Measurements from ENCODE around the gene NEURL1. TPM values are rescaled to one million over a fixed set of nuclear protein-coding genes. Genes with fewer than 3 reads are reported as not detected.

The NEURL1 gene
- total RNA-seq, 2 donors from 2014 or later: 0.37 to 0.38 TPM

DNA sequence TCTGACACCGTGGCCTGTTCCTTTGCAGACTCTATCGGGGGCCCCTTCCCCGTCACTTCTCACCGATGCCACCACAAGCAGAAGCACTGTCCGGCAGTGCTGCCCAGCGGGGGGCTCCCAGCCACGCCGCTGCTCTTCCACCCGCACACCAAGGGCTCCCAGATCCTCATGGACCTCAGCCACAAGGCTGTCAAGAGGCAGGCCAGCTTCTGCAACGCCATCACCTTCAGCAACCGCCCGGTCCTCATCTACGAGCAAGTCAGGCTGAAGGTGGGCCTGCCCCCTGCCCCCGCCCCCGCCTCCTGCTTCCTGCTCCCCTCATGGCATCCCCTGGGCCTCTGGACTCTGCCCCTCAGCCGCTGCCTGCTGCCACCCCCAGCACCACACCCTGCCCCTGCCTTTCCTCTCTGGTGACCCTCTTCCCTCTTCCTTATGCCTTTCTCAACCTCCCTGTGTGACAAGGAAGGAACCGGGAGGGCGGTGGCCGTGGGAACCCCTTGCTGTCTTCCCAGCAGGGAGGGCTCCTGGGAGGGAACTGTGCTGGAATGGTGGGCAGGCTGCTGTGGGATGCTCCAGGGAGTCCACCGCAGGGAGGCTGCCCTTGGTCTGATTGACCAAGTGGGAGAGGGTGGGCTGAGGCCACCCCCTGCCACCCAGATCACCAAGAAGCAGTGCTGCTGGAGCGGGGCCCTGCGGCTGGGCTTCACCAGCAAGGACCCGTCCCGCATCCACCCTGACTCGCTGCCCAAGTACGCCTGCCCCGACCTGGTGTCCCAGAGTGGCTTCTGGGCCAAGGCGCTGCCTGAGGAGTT, 77.5 kb downstream of the NEURL1 start:
- H3K9me3 ChIP-seq (ENCODE audit: control insufficient read depth, low read length): no peaks in the 10 kb centered on the region
- H3K9ac ChIP-seq (ENCODE audit: extremely low read depth, low read length, poor library complexity, severe bottlenecking): no peak overlapping the region
- no peak for TF ChIP-seq CTCF (conservative IDR thresholded peaks at IDR 0.05)
- Mint-ChIP-seq H3K4me1 (peaks cover under 1% of the 10 kb centered on the region), H3K4me3 (no peak overlapping the region), H3K27me3 (ENCODE audit: insufficient read depth) (peaks cover 6% of the 10 kb centered on the region), H3K9me3 (no peaks in the 10 kb centered on the region), H3K27ac (no peak overlapping the region), H3K36me3 (ENCODE audit: low read depth) (no peaks in the 10 kb centered on the region)
- no peak overlapping the region for H3K27ac ChIP-seq (ENCODE audit: low read depth, low read length)
- no peaks in the 10 kb centered on the region for H3K27me3 ChIP-seq (ENCODE audit: control insufficient read depth, insufficient read depth, low read length, poor library complexity, severe bottlenecking)
- WGBS, 2 experiments (ENCODE audit: insufficient coverage in 1 of 2, insufficient read length in 1 of 2): 94 to 96% methylated on average over 9 to 28 of the region's 28 CpGs
- H3K4me1 ChIP-seq (ENCODE audit: control insufficient read depth, insufficient read depth, low read length): no peaks in the 10 kb centered on the region
- no peaks in the 10 kb centered on the region for H3K36me3 ChIP-seq (ENCODE audit: control insufficient read depth, insufficient read depth, low read length)
- DNase-seq: no peak
- H3K4me3 ChIP-seq (ENCODE audit: low read length): no peak overlapping the region

GRCh38 chr10:103571656-103571975, 78.1 kb downstream of the NEURL1 start:
- Mint-ChIP-seq H3K36me3 (ENCODE audit: low read depth) (no peaks in the 10 kb centered on the region), H3K4me1 (peaks cover 6% of the 10 kb centered on the region), H3K9me3 (no peaks in the 10 kb centered on the region), H3K27me3 (ENCODE audit: insufficient read depth) (peaks cover 6% of the 10 kb centered on the region), H3K27ac (no peak overlapping the region), H3K4me3 (no peak overlapping the region)
- TF ChIP-seq CTCF (conservative IDR thresholded peaks at IDR 0.05): no peak
- no peak overlapping the region for H3K27ac ChIP-seq (ENCODE audit: low read depth, low read length)
- DNase-seq: no peak
- H3K36me3 ChIP-seq (ENCODE audit: control insufficient read depth, insufficient read depth, low read length): no peaks in the 10 kb centered on the region
- no peak overlapping the region for H3K9ac ChIP-seq (ENCODE audit: extremely low read depth, low read length, poor library complexity, severe bottlenecking)
- H3K4me3 ChIP-seq (ENCODE audit: low read length): no peak overlapping the region
- H3K9me3 ChIP-seq (ENCODE audit: control insufficient read depth, low read length): no peaks in the 10 kb centered on the region
- H3K4me1 ChIP-seq (ENCODE audit: control insufficient read depth, insufficient read depth, low read length): no peaks in the 10 kb centered on the region
- 93 to 98% methylated on average over 18 of the region's 18 CpGs for WGBS, 2 experiments (ENCODE audit: insufficient coverage in 1 of 2, insufficient read length in 1 of 2)
- no peaks in the 10 kb centered on the region for H3K27me3 ChIP-seq (ENCODE audit: control insufficient read depth, insufficient read depth, low read length, poor library complexity, severe bottlenecking)

GRCh38 chr10:103572347-103573204, 79.1 kb downstream of the NEURL1 start:
- Mint-ChIP-seq H3K36me3 (ENCODE audit: low read depth) (no peaks in the 10 kb centered on the region), H3K4me1 (peaks cover 11% of the 10 kb centered on the region), H3K9me3 (no peaks in the 10 kb centered on the region), H3K4me3 (no peak overlapping the region), H3K27ac (peak overlapping the region; percentile 21), H3K27me3 (ENCODE audit: insufficient read depth) (peaks cover 6% of the 10 kb centered on the region)
- TF ChIP-seq CTCF (conservative IDR thresholded peaks at IDR 0.05): no peak
- H3K4me1 ChIP-seq (ENCODE audit: control insufficient read depth, insufficient read depth, low read length): no peaks in the 10 kb centered on the region
- H3K4me3 ChIP-seq (ENCODE audit: low read length): no peak overlapping the region
- 90 to 91% methylated on average over 7 to 10 of the region's 10 CpGs for WGBS, 2 experiments (ENCODE audit: insufficient coverage in 1 of 2, insufficient read length in 1 of 2)
- no peaks in the 10 kb centered on the region for H3K36me3 ChIP-seq (ENCODE audit: control insufficient read depth, insufficient read depth, low read length)
- H3K27ac ChIP-seq (ENCODE audit: low read depth, low read length): no peak overlapping the region
- no peak for DNase-seq
- H3K9ac ChIP-seq (ENCODE audit: extremely low read depth, low read length, poor library complexity, severe bottlenecking): no peak overlapping the region
- no peaks in the 10 kb centered on the region for H3K9me3 ChIP-seq (ENCODE audit: control insufficient read depth, low read length)
- no peaks in the 10 kb centered on the region for H3K27me3 ChIP-seq (ENCODE audit: control insufficient read depth, insufficient read depth, low read length, poor library complexity, severe bottlenecking)

Data from endodermal cell (in vitro differentiated cells).